Dendritic cell treated with granulocyte-macrophage colony-stimulating factor and Interleukin-4, amounts not matched to agents 40 ng/mL and 50 ng/mL, for 4 days (primary cell): ENCODE data around the gene BCO2.

ENCODE experiments used
- H3K27ac Mint-ChIP-seq: one replicate; pipeline ENCODE4 v1.8.0; 2022; ENCODE audit warnings: mild to moderate bottlenecking, mixed read lengths
- H3K27me3 Mint-ChIP-seq: one replicate; pipeline ENCODE4 v1.8.0; 2022; ENCODE audit warnings: mild to moderate bottlenecking, mixed read lengths
- H3K36me3 Mint-ChIP-seq: one replicate; pipeline ENCODE4 v1.8.0; 2022; ENCODE audit warnings: low read depth, mixed read lengths
- H3K4me1 Mint-ChIP-seq: one replicate; pipeline ENCODE4 v1.8.0; 2022; ENCODE audit warnings: low read depth, mixed read lengths
- H3K4me3 Mint-ChIP-seq: one replicate; pipeline ENCODE4 v1.8.0; 2022; ENCODE audit warnings: mild to moderate bottlenecking, moderate library complexity, mixed read lengths
- H3K9me3 Mint-ChIP-seq: one replicate; pipeline ENCODE4 v1.8.0; 2022; ENCODE audit warnings: mixed read lengths
- intact Hi-C: fragments of 100-400 bp; cut with micrococcal nuclease; formaldehyde crosslinking; loops from one replicate; pipeline ENCODE4 v1.15.0; 2022

BCO2 gene

GRCh38 chr11:112212710-112213109 is 37.4 kb downstream of the BCO2 start:
- Mint-ChIP-seq H3K4me1 (no peaks in the 10 kb centered on the region), H3K27me3 (peaks cover 1% of the 10 kb centered on the region), H3K4me3 (no peak overlapping the region), H3K36me3 (no peaks in the 10 kb centered on the region), H3K27ac (no peak overlapping the region), H3K9me3 (no peaks in the 10 kb centered on the region)
- intact Hi-C loops = no loop called here

- no peak overlapping the region for H3K27ac Mint-ChIP-seq
- intact Hi-C loops = no loop called here
- no peaks in the 10 kb centered on the region for H3K9me3 Mint-ChIP-seq
- no peaks in the 10 kb centered on the region for H3K4me1 Mint-ChIP-seq
- peaks cover 1% of the 10 kb centered on the region for H3K27me3 Mint-ChIP-seq
- H3K36me3 Mint-ChIP-seq = no peaks in the 10 kb centered on the region
- H3K4me3 Mint-ChIP-seq = no peak overlapping the region
These were observed 38.4 kb downstream of the BCO2 start for GRCh38 chr11:112213753-112214152.

- Mint-ChIP-seq H3K36me3 (no peaks in the 10 kb centered on the region), H3K9me3 (no peaks in the 10 kb centered on the region), H3K27me3 (no peaks in the 10 kb centered on the region), H3K27ac (no peak overlapping the region), H3K4me1 (peaks cover 6% of the 10 kb centered on the region), H3K4me3 (no peak overlapping the region)
- intact Hi-C loops = no loop called here
These were observed 40.3 kb downstream of the BCO2 start for GRCh38 chr11:112215621-112216020.

- no peaks in the 10 kb centered on the region for H3K9me3 Mint-ChIP-seq
- no peaks in the 10 kb centered on the region for H3K27me3 Mint-ChIP-seq
- intact Hi-C loops = no loop called here
- H3K36me3 Mint-ChIP-seq = no peaks in the 10 kb centered on the region
- H3K4me3 Mint-ChIP-seq = no peak overlapping the region
- H3K4me1 Mint-ChIP-seq = peaks cover 6% of the 10 kb centered on the region
- no peak overlapping the region for H3K27ac Mint-ChIP-seq
These were observed 41.3 kb downstream of the BCO2 start for GRCh38 chr11:112216561-112217105.

GRCh38 chr11:112219476-112220232 is 44.3 kb downstream of the BCO2 start:
- Mint-ChIP-seq H3K36me3 (no peaks in the 10 kb centered on the region), H3K4me3 (no peak overlapping the region)

GRCh38 chr11:112221274-112221835 is 46.0 kb downstream of the BCO2 start:
- Mint-ChIP-seq H3K9me3 (no peaks in the 10 kb centered on the region), H3K27ac (no peak overlapping the region), H3K4me1 (peaks cover 13% of the 10 kb centered on the region), H3K27me3 (no peaks in the 10 kb centered on the region), H3K4me3 (no peak overlapping the region), H3K36me3 (peaks cover 6% of the 10 kb centered on the region)
- intact Hi-C loops = loop anchor here (2.0 kb wide), 1 partner anchor 333 kb away; no protein-coding TSS in a partner anchor

More at GRCh38 chr11:112219476-112220232, 44.3 kb downstream of the BCO2 start:
- Mint-ChIP-seq H3K9me3 (no peaks in the 10 kb centered on the region), H3K27me3 (no peaks in the 10 kb centered on the region), H3K4me1 (peaks cover 13% of the 10 kb centered on the region), H3K27ac (peak overlapping the region; percentile 45)
- intact Hi-C loops = loop anchor here (1.0 to 2.0 kb wide), 2 partner anchors 61 to 335 kb away; no protein-coding TSS in a partner anchor

- H3K27ac Mint-ChIP-seq = peak overlapping the region; percentile 53
- H3K36me3 Mint-ChIP-seq = peaks cover 8% of the 10 kb centered on the region
- intact Hi-C loops = no loop called here
- H3K27me3 Mint-ChIP-seq = no peaks in the 10 kb centered on the region
- H3K4me1 Mint-ChIP-seq = peaks cover 17% of the 10 kb centered on the region
- H3K9me3 Mint-ChIP-seq = no peaks in the 10 kb centered on the region
- H3K4me3 Mint-ChIP-seq = no peak overlapping the region
These were observed 47.0 kb downstream of the BCO2 start for GRCh38 chr11:112222303-112222702.

GRCh38 chr11:112223121-112223520 is 47.8 kb downstream of the BCO2 start:
- Mint-ChIP-seq H3K4me1 (peaks cover 24% of the 10 kb centered on the region), H3K27ac (no peak overlapping the region), H3K9me3 (no peaks in the 10 kb centered on the region), H3K4me3 (no peak overlapping the region), H3K36me3 (peaks cover 9% of the 10 kb centered on the region), H3K27me3 (no peaks in the 10 kb centered on the region)
- intact Hi-C loops = no loop called here

- intact Hi-C loops = no loop called here
These were observed 48.6 kb downstream of the BCO2 start for GRCh38 chr11:112223754-112224532.

GRCh38 chr11:112225753-112226061 is 50.4 kb downstream of the BCO2 start:
- H3K27me3 Mint-ChIP-seq = no peaks in the 10 kb centered on the region
- no peaks in the 10 kb centered on the region for H3K9me3 Mint-ChIP-seq
- H3K4me3 Mint-ChIP-seq = peak overlapping the region; percentile 86
- H3K27ac Mint-ChIP-seq = peak overlapping the region; percentile 98
- intact Hi-C loops = loop anchor here (1.0 to 5.0 kb wide), 3 partner anchors 139 to 1087 kb away; partner anchors contain the start of genes SDHD, TIMM8B and TTC12
- H3K36me3 Mint-ChIP-seq = peaks cover 35% of the 10 kb centered on the region
- peaks cover 24% of the 10 kb centered on the region for H3K4me1 Mint-ChIP-seq

More at GRCh38 chr11:112223754-112224532, 48.6 kb downstream of the BCO2 start:
- peaks cover 30% of the 10 kb centered on the region for H3K4me1 Mint-ChIP-seq
- H3K4me3 Mint-ChIP-seq = no peak overlapping the region
- H3K27ac Mint-ChIP-seq = no peak overlapping the region
- peaks cover 18% of the 10 kb centered on the region for H3K36me3 Mint-ChIP-seq
- H3K9me3 Mint-ChIP-seq = no peaks in the 10 kb centered on the region
- H3K27me3 Mint-ChIP-seq = no peaks in the 10 kb centered on the region

GRCh38 chr11:112226062-112226830 is 50.9 kb downstream of the BCO2 start, which contains the start of gene PTS:
TSS of gene PTS (plus strand) at chr11:112226428. CDS start at chr11:112226444, 16 bp downstream.
- intact Hi-C loops = loop anchor here (1.0 to 5.0 kb wide), 3 partner anchors 140 to 1086 kb away; partner anchors contain the start of genes SDHD, TIMM8B and TTC12
- peak within 1 kb of the TSS; percentile 98 for H3K27ac Mint-ChIP-seq

GRCh38 chr11:112226831-112227401 is 51.6 kb downstream of the BCO2 start:
- H3K4me3 Mint-ChIP-seq = peak overlapping the region; percentile 86
- peaks cover 47% of the 10 kb centered on the region for H3K36me3 Mint-ChIP-seq
- peak overlapping the region; percentile 98 for H3K27ac Mint-ChIP-seq
- intact Hi-C loops = loop anchor here (1.0 to 5.0 kb wide), 3 partner anchors 141 to 1085 kb away; partner anchors contain the start of genes SDHD, TIMM8B and TTC12
- no peaks in the 10 kb centered on the region for H3K9me3 Mint-ChIP-seq
- H3K4me1 Mint-ChIP-seq = peaks cover 24% of the 10 kb centered on the region
- no peaks in the 10 kb centered on the region for H3K27me3 Mint-ChIP-seq

More at GRCh38 chr11:112226062-112226830, 50.9 kb downstream of the BCO2 start, which contains the start of gene PTS:
- H3K4me3 Mint-ChIP-seq = peak within 1 kb of the TSS; percentile 86
- H3K27me3 Mint-ChIP-seq = no peaks in the 10 kb centered on the region
- peaks cover 41% of the 10 kb centered on the region for H3K36me3 Mint-ChIP-seq
- peaks cover 24% of the 10 kb centered on the region for H3K4me1 Mint-ChIP-seq
- H3K9me3 Mint-ChIP-seq = no peaks in the 10 kb centered on the region
